DND-41 (cell line): Measurements from ENCODE around the gene VTI1B.

Experiments
- ATAC-seq: fragments of 200-7000 bp; cut with Tn5 transposase; 3 replicates; pipeline ENCODE4 v1.9.1; 2021; ENCODE audit warnings: low read depth; ENCODE audit not compliant: insufficient read depth
- DNase-seq: peaks from one replicate; pipeline ENCODE4 v3.0.0-alpha.2; 2020
- H2AFZ ChIP-seq: 2 replicates; pipeline ENCODE4 v1.6.0; 2012; ENCODE audit warnings: low read depth, low read length
- H3K27ac ChIP-seq: 2 replicates; pipeline ENCODE4 v1.5.1; 2012; ENCODE audit warnings: low read length, inconsistent platforms
- H3K27me3 ChIP-seq: fragments of 200-600 bp; sonication (generic); 2 replicates; pipeline ENCODE4 v1.6.0; 2012; ENCODE audit warnings: low read length, mild to moderate bottlenecking, inconsistent platforms; ENCODE audit not compliant: insufficient read depth, poor library complexity
- H3K36me3 ChIP-seq: 2 replicates; pipeline ENCODE4 v1.5.1; 2012; ENCODE audit warnings: low read length, inconsistent platforms; ENCODE audit not compliant: insufficient read depth
- H3K4me1 ChIP-seq: 2 replicates; pipeline ENCODE4 v1.5.1; 2012; ENCODE audit warnings: mild to moderate bottlenecking, low read length; ENCODE audit not compliant: insufficient read depth
- H3K4me2 ChIP-seq: 2 replicates; pipeline ENCODE4 v1.6.0; 2012; ENCODE audit warnings: mild to moderate bottlenecking, moderate library complexity, low read length, inconsistent platforms; ENCODE audit not compliant: insufficient read depth
- H3K4me3 ChIP-seq, 2 experiments: fragments of 200-600 bp in 1 of 2; shearing (Covaris generic) in 1 of 2; 2 replicates each; pipeline ENCODE4 v1.5.1; 2012 to 2016; ENCODE audit warnings: inconsistent platforms in 2 of 2, low read length in 2 of 2, mild to moderate bottlenecking in 2 of 2, low read depth in 1 of 2, moderate library complexity in 1 of 2
- H3K79me2 ChIP-seq: 2 replicates; pipeline ENCODE4 v1.6.0; 2012; ENCODE audit warnings: low read length, inconsistent platforms; ENCODE audit not compliant: insufficient read depth
- H3K9ac ChIP-seq: 2 replicates; pipeline ENCODE4 v1.6.0; 2012; ENCODE audit warnings: low read depth, mild to moderate bottlenecking, inconsistent platforms, low read length, moderate library complexity
- H3K9me3 ChIP-seq: 2 replicates; pipeline ENCODE4 v1.5.1; 2012; ENCODE audit warnings: low read length, moderate library complexity, mild to moderate bottlenecking, inconsistent platforms; ENCODE audit not compliant: insufficient read depth, severe bottlenecking
- H4K20me1 ChIP-seq: 2 replicates; pipeline ENCODE4 v1.6.0; 2012; ENCODE audit warnings: low read length; ENCODE audit not compliant: insufficient read depth
- EZH2 ChIP-seq: IDR thresholded peaks from 3 replicates; pipeline ENCODE4 v1.6.1; 2012; ENCODE audit warnings: borderline replicate concordance, low read depth, mild to moderate bottlenecking, moderate library complexity, low read length, inconsistent platforms; ENCODE audit not compliant: severe bottlenecking
- TF ChIP-seq, protein P1 (sequence below): IDR thresholded peaks from 2 replicates; pipeline ENCODE4 v1.5.1; 2012; ENCODE audit warnings: borderline replicate concordance, low read length, moderate library complexity, mild to moderate bottlenecking; ENCODE audit not compliant: poor library complexity, severe bottlenecking; ENCODE audit errors: extremely low read depth

VTI1B gene

DNA sequence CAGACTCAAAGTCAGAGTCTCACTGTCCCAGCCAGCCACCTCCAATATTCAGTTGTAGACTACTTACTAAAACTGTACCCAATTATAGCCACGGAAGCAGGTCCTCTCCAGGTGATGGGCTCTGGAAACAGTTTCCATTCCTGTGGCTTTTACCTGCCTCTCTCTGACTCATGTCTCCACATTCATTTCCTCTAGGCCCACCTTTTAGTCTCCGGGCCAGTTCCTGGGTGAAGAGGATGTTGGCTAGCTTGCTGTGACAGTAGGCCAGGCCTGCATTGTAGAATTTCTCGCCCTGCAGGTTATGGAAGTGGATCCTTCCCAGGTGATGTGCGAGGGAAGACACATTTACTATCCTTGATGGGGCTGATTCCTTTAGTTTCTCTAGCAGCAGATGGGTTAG is 15.6 kb upstream of the VTI1B start:
- Histone ChIP-seq H3K9ac (no peak overlapping the region), H3K27me3 (no peaks in the 10 kb centered on the region), H3K9me3 (no peaks in the 10 kb centered on the region), H3K4me1 (peaks cover 19% of the 10 kb centered on the region), H3K36me3 (peaks cover 80% of the 10 kb centered on the region), H3K4me3 (no peak overlapping the region), H4K20me1 (peaks cover 51% of the 10 kb centered on the region), H2AFZ (no peak overlapping the region), H3K27ac (no peak overlapping the region), H3K79me2 (peaks cover 69% of the 10 kb centered on the region), H3K4me2 (no peak overlapping the region)
- TF ChIP-seq, protein P1, sequence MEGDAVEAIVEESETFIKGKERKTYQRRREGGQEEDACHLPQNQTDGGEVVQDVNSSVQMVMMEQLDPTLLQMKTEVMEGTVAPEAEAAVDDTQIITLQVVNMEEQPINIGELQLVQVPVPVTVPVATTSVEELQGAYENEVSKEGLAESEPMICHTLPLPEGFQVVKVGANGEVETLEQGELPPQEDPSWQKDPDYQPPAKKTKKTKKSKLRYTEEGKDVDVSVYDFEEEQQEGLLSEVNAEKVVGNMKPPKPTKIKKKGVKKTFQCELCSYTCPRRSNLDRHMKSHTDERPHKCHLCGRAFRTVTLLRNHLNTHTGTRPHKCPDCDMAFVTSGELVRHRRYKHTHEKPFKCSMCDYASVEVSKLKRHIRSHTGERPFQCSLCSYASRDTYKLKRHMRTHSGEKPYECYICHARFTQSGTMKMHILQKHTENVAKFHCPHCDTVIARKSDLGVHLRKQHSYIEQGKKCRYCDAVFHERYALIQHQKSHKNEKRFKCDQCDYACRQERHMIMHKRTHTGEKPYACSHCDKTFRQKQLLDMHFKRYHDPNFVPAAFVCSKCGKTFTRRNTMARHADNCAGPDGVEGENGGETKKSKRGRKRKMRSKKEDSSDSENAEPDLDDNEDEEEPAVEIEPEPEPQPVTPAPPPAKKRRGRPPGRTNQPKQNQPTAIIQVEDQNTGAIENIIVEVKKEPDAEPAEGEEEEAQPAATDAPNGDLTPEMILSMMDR = no peak
- no peak for TF ChIP-seq EZH2
- DNase-seq = no peak
- no peak for ATAC-seq

DNA sequence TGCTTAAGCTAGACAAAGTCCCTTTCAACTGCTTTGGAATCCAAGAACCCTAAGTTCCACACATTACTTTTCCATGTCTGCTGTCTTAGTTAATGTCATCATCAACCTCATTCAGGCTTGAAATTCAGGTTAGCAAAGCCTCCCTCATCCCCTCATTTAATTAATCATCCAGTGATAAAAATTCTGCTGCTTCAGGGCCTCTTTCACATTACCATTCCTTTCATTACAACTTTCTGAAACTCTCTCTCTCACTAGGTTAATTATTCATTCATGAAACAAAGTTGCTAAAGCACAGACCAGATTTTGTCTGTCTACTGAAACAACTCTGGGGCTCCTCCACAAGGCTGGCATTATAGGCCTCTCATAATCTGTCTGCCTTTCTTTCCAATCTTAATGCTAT is 9.4 kb upstream of the VTI1B start:
- Histone ChIP-seq H2AFZ (no peak overlapping the region), H3K9me3 (no peaks in the 10 kb centered on the region), H3K79me2 (peaks cover 44% of the 10 kb centered on the region), H3K27ac (no peak overlapping the region), H4K20me1 (peaks cover 6% of the 10 kb centered on the region; the same call in 1 of the 2 replicates), H3K27me3 (no peaks in the 10 kb centered on the region), H3K4me2 (no peak overlapping the region), H3K4me1 (no peaks in the 10 kb centered on the region), H3K36me3 (peaks cover 87% of the 10 kb centered on the region), H3K4me3 (no peak overlapping the region), H3K9ac (no peak overlapping the region)
- ATAC-seq (no peak), DNase-seq (no peak)
- no peak for TF ChIP-seq EZH2

- TF ChIP-seq, protein P1 = no peak
- TF ChIP-seq EZH2 = no peak
- H3K27ac ChIP-seq = no peak overlapping the region
- H3K4me1 ChIP-seq = no peaks in the 10 kb centered on the region; the same call in 1 of the 2 replicates
- no peak for DNase-seq
- H3K79me2 ChIP-seq = peaks cover 33% of the 10 kb centered on the region
- ATAC-seq = no peak
- peaks cover 2% of the 10 kb centered on the region; the same call in 1 of the 2 replicates for H4K20me1 ChIP-seq
- H3K9ac ChIP-seq = no peak overlapping the region
- H3K4me2 ChIP-seq = no peak overlapping the region
- H3K9me3 ChIP-seq = no peaks in the 10 kb centered on the region
- peaks cover 78% of the 10 kb centered on the region for H3K36me3 ChIP-seq
- no peaks in the 10 kb centered on the region for H3K27me3 ChIP-seq
- no peak overlapping the region for H3K4me3 ChIP-seq
- H2AFZ ChIP-seq = no peak overlapping the region
Measured at GRCh38 chr14:67680941-67681340, 6.5 kb upstream of the VTI1B start.

GRCh38 chr14:67680121-67680602 is 5.7 kb upstream of the VTI1B start:
- Histone ChIP-seq H3K4me1 (peaks cover 7% of the 10 kb centered on the region), H3K27ac (no peak overlapping the region), H3K4me2 (no peak overlapping the region), H4K20me1 (peaks cover 2% of the 10 kb centered on the region; the same call in 1 of the 2 replicates), H3K4me3 (no peak overlapping the region), H3K9me3 (no peaks in the 10 kb centered on the region), H3K36me3 (peaks cover 76% of the 10 kb centered on the region), H3K27me3 (no peaks in the 10 kb centered on the region), H2AFZ (no peak overlapping the region), H3K79me2 (peaks cover 37% of the 10 kb centered on the region), H3K9ac (no peak overlapping the region)
- no peak for ATAC-seq
- no peak for DNase-seq
- TF ChIP-seq, protein P1 = no peak
- TF ChIP-seq EZH2 = no peak
